K562 (cell line): Measurements from ENCODE around the gene NKAPL. TPM values are rescaled to one million over a fixed set of nuclear protein-coding genes. Genes with fewer than 3 reads are reported as not detected.
A peak's percentile ranks its signal among the peaks of the same experiment; 100 is the strongest.

ENCODE experiments used
- ATAC-seq: fragments of 200-7000 bp; cut with Tn5 transposase; 3 replicates; pipeline ENCODE4 v1.9.1; 2020; ENCODE audit warnings: moderate library complexity
- BruUV-seq: library from RNA; stranded (reverse); fragments of 400-500 nt; replicated peaks from 2 replicates; lab custom pipeline; 2021; lab: Mats Ljungman, UMichigan
- CTCF ChIA-PET: fragments of 300-600 bp; formaldehyde crosslinking; extraction: SDS; loops from one replicate; lab custom pipeline; 2021; ENCODE audit warnings: low intra/inter-chr PET ratio; lab: Yijun Ruan, JAX
- POLR2A ChIA-PET: fragments of 300-600, 350-650 bp; sonication (Branson Sonifier 250); formaldehyde crosslinking; extraction: SDS; loops from one replicate; lab custom pipeline; 2021; ENCODE audit warnings: antibody characterized with exemption, inconsistent platforms; lab: Yijun Ruan, JAX
- DNase-seq, 4 experiments: peaks; one replicate each; pipeline versions ENCODE4 v3.0.0 to v3.0.0-alpha.2; 2011 to 2018; ENCODE audit warnings: low spot score in 3 of 4, mixed read lengths in 3 of 4; ENCODE audit errors: extremely low read depth in 1 of 4
- FAIRE-seq: peaks from 2 replicates; lab custom pipeline; 2011; peaks lifted over from hg19 to GRCh38; lab: Jason Lieb, UNC
- H2AFZ ChIP-seq: 2 replicates; pipeline ENCODE4 v1.6.0; 2011; ENCODE audit warnings: low read depth, low read length, control low read depth, inconsistent platforms
- H3K27ac ChIP-seq: fragments of 200-600 bp; 3 replicates; pipeline ENCODE4 v1.8.0; 2011; ENCODE audit warnings: low read depth, mild to moderate bottlenecking, control low read depth, inconsistent platforms, low read length, moderate library complexity, mixed read lengths; ENCODE audit errors: extremely low read depth
- H3K27me3 ChIP-seq, 2 experiments: fragments of 300-600 bp in 1 of 2; 2 replicates in 1 of 2; 3 replicates in 1 of 2; pipeline versions ENCODE4 v1.6.0 to v1.8.0; 2011; ENCODE audit warnings: inconsistent platforms in 2 of 2, low read length in 2 of 2, mild to moderate bottlenecking in 1 of 2, mixed read lengths in 1 of 2, moderate library complexity in 1 of 2; ENCODE audit not compliant: control insufficient read depth in 2 of 2, insufficient read depth in 2 of 2
- H3K36me3 ChIP-seq: fragments of 300-600 bp; 3 replicates; pipeline ENCODE4 v1.8.0; 2011; ENCODE audit warnings: mild to moderate bottlenecking, low read length, inconsistent platforms; ENCODE audit not compliant: control insufficient read depth, insufficient read depth
- H3K4me1 ChIP-seq, 2 experiments: fragments of 200-600 bp in 1 of 2; replicated peaks in 1 of 2; 2 replicates in 1 of 2; 3 replicates in 1 of 2; pipeline versions ENCODE4 v1.5.1 to v1.8.0; 2011; ENCODE audit warnings: inconsistent platforms in 2 of 2, low read length in 2 of 2, mild to moderate bottlenecking in 1 of 2, mixed read lengths in 1 of 2, moderate library complexity in 1 of 2; ENCODE audit not compliant: control insufficient read depth in 2 of 2, insufficient read depth in 2 of 2
- H3K4me2 ChIP-seq: 2 replicates; pipeline ENCODE4 v1.6.1; 2011; ENCODE audit warnings: low read length, control low read depth, inconsistent platforms, mixed read lengths; ENCODE audit not compliant: insufficient read depth
- H3K4me3 ChIP-seq: fragments of 200-600 bp; sonication (generic), shearing (Covaris generic); 2 replicates; pipeline ENCODE4 v1.5.1; 2016; ENCODE audit warnings: control low read depth, inconsistent platforms
- H3K79me2 ChIP-seq: fragments of 200-600 bp; 3 replicates; pipeline ENCODE4 v1.8.0; 2011; ENCODE audit warnings: low read length, inconsistent platforms; ENCODE audit not compliant: control insufficient read depth, insufficient read depth
- H3K9ac ChIP-seq, 2 experiments: 2 replicates each; pipeline versions ENCODE4 v1.6.0 to v1.6.1; 2011; ENCODE audit warnings: low read depth in 2 of 2, low read length in 2 of 2, control low read depth in 1 of 2, inconsistent platforms in 1 of 2, mild to moderate bottlenecking in 1 of 2, mixed read lengths in 1 of 2; ENCODE audit not compliant: insufficient read depth in 1 of 2
- H3K9me1 ChIP-seq: one replicate; pipeline ENCODE4 v1.6.0; 2011; ENCODE audit warnings: inconsistent platforms, mild to moderate bottlenecking, low read length, moderate library complexity; ENCODE audit not compliant: control insufficient read depth, insufficient read depth
- H3K9me3 ChIP-seq: replicated peaks from 2 replicates; pipeline ENCODE4 v1.5.1; 2011; ENCODE audit warnings: low read depth, low read length, inconsistent platforms; ENCODE audit not compliant: control insufficient read depth, insufficient read depth
- H4K20me1 ChIP-seq: replicated peaks from 2 replicates; pipeline ENCODE4 v1.6.1; 2011; ENCODE audit warnings: low read length, inconsistent platforms, mixed read lengths; ENCODE audit not compliant: control insufficient read depth, insufficient read depth
- KAT7 ChIP-seq: sonication (generic); formaldehyde crosslinking; IDR thresholded peaks from 2 replicates; pipeline ENCODE4 v1.8.0; 2022; ENCODE audit warnings: missing genetic modification reagents, mild to moderate bottlenecking, borderline replicate concordance
- KAT8 ChIP-seq: fragments of 450-650 bp; IDR thresholded peaks from 2 replicates; pipeline ENCODE4 v1.6.1; 2016; ENCODE audit warnings: low read depth, mild to moderate bottlenecking
- NFRKB ChIP-seq: fragments of 450-650 bp; IDR thresholded peaks from 2 replicates; pipeline ENCODE4 v1.6.1; 2016; ENCODE audit warnings: low read depth
- RBFOX2 ChIP-seq: fragments of 200-400 bp; formaldehyde crosslinking; IDR thresholded peaks from 2 replicates; pipeline ENCODE4 v1.6.1; 2017; ENCODE audit warnings: low read depth, mild to moderate bottlenecking, low read length, moderate library complexity
- SPI1 ChIP-seq: IDR thresholded peaks from 2 replicates; pipeline ENCODE4 v1.6.1; 2011; ENCODE audit warnings: low read depth, low read length, control low read depth, borderline replicate concordance
- ZNF75A ChIP-seq: fragments of 450-650 bp; formaldehyde crosslinking; IDR thresholded peaks from 2 replicates; pipeline ENCODE4 v1.4.0; 2020; ENCODE audit warnings: mild to moderate bottlenecking
- WGBS: fragments of 100-300 bp; shearing (Covaris generic); methylation state at CpG from one replicate; pipeline ENCODE4 v1.1.6; 2016; ENCODE audit warnings: low coverage, mixed read lengths; ENCODE audit not compliant: insufficient coverage; ENCODE audit errors: missing lambda C conversion rate; 5-methylcytosine and 5-hydroxymethylcytosine counted together
- in situ Hi-C: fragments of 300-500 bp; cut with MboI; formaldehyde crosslinking; loops from 4 replicates; pipeline ENCODE4 v1.15.0; 2018; ENCODE audit warnings: inconsistent platforms, mixed read lengths
- intact Hi-C: fragments of 100-400 bp; cut with micrococcal nuclease; formaldehyde crosslinking; loops from 2 replicates; pipeline ENCODE4 v1.14.2; 2022
- polyA plus RNA-seq, 8 experiments: library from polyadenylated mRNA; depleted of rRNA in 4 of 8; stranded (reverse) in 5 of 8; unstranded in 3 of 8; fragments of >200 nt; fragmentation: Nextera tagmentation in 2 of 8; fragmentation: Illumina TruSeq in 1 of 8; extraction: Ambion mirVana in 2 of 8; extraction: Trizol in 1 of 8; gene quantifications; 2 replicates each; pipeline versions ENCODE4 v1.2.1 to v1.2.3, GENCODE V29; 2011 to 2014; ENCODE audit warnings: inconsistent platforms in 1 of 8, missing spikeins in 1 of 8
- total RNA-seq, 7 experiments: library from RNA; depleted of rRNA in 6 of 7; stranded (reverse); fragments of >200 nt in 6 of 7; fragmentation: Illumina TruSeq in 2 of 7; extraction: Trizol in 2 of 7; gene quantifications; 2 replicates each; pipeline versions ENCODE4 v1.2.1 to v1.2.3, GENCODE V29; 2011 to 2021; ENCODE audit warnings: low replicate concordance in 1 of 7

The NKAPL gene
- total and polyA plus RNA-seq, 9 of the 15 experiments (the other 6 are each of a cell fraction or from before 2014, with no cell fraction given): not detected

DNA sequence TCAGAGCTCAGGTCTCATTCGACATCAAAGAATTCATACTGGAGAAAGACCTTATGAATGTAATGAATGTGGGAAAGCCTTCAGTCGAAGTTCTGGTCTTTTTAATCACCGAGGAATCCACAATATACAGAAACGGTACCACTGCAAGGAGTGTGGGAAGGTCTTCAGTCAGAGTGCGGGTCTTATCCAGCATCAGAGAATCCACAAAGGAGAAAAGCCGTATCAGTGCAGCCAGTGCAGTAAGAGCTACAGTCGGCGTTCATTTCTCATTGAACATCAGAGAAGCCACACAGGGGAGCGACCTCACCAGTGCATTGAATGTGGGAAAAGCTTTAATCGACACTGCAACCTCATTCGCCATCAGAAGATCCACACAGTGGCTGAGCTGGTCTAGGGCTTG is 26.3 kb upstream of the NKAPL start (continued):
- TF ChIP-seq NFRKB (0 out of 2 replicates have a peak, but pooled peaks have one; percentile 35), RBFOX2 (no peak), ZNF75A (CRISPR knock-in tag) (peak; percentile 97), KAT7 (CRISPR knock-in tag) (no peak)

DNA sequence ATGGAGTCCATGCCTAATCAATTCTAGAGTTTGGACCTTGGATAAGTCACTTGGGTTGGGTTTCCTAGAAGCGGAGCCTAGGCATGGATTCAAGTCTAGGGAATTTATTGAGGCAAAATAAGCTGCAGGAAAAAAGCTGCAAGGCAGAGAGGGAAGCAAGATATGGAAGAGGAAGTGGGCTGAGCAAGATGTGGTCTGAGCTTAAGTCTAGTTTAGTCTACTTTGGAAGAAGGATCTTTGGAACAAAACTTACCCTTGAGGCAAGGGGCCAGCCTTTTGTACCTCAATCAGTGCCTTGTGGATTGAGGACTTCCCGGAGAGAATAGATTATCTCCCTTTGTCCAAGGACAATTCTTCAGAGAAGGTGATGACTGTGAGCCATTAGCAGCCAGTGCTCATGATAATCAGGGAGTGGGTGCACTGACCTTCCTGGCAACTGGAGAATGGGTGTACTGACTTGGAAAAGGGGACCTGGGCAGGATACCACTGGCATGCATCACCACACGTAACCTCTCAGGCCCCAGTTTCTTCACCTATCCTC is 23.1 kb upstream of the NKAPL start:
- 83% methylated on average over 3 of the region's 3 CpGs for WGBS
- Histone ChIP-seq H3K4me1 (no peaks in the 10 kb centered on the region), H3K9me1 (no peaks in the 10 kb centered on the region), H3K27ac (no peak overlapping the region), H3K79me2 (no peaks in the 10 kb centered on the region), H3K9ac (no peak overlapping the region), H3K36me3 (peaks cover 39% of the 10 kb centered on the region), H3K9me3 (no peaks in the 10 kb centered on the region), H3K4me2 (no peak overlapping the region), H2AFZ (no peak overlapping the region), H3K4me3 (no peak overlapping the region), H3K27me3 (no peaks in the 10 kb centered on the region), H4K20me1 (no peaks in the 10 kb centered on the region)
- ATAC-seq (no peak), DNase-seq (no peak), FAIRE-seq (no peak)
- TF ChIP-seq SPI1: peak; percentile 87
- TF ChIP-seq KAT8: no peak
- BruUV-seq: no TSS peak
- POLR2A ChIA-PET: interaction anchor here (0.6 to 1.2 kb wide), 2 partner anchors 9 to 95 kb away, joined by 4 to 7 read pairs; partner anchors contain the start of gene ZKSCAN8
- in situ Hi-C loops (no loop called here), intact Hi-C loops (no loop called here)
- CTCF ChIA-PET: no interaction called here
